Mesothelial cell of epicardium (in vitro differentiated cells): ENCODE data around the gene TTC28. TPM values are rescaled to one million over a fixed set of nuclear protein-coding genes. Genes with fewer than 3 reads are reported as not detected.
"Not testable (repeated sequence)": the region's sequence is repeated elsewhere in the genome, so short reads cannot be mapped to it uniquely, and the experiment has no call there.

Source experiments
- DNase-seq, 2 experiments: peaks; one replicate each; pipeline ENCODE4 v3.0.0; 2021; ENCODE audit warnings: low spot score in 2 of 2; ENCODE audit not compliant: unreplicated experiment in 2 of 2
- H3K27ac Mint-ChIP-seq: 2 replicates; pipeline ENCODE4 v1.8.0; 2021; ENCODE audit warnings: mixed read lengths
- H3K27me3 Mint-ChIP-seq: 2 replicates; pipeline ENCODE4 v1.8.0; 2021; ENCODE audit warnings: low read depth, mixed read lengths
- H3K36me3 Mint-ChIP-seq: 2 replicates; pipeline ENCODE4 v1.8.0; 2021; ENCODE audit warnings: mixed read lengths
- H3K4me1 Mint-ChIP-seq: 2 replicates; pipeline ENCODE4 v1.8.0; 2021; ENCODE audit warnings: mixed read lengths
- H3K4me3 Mint-ChIP-seq: 2 replicates; pipeline ENCODE4 v1.8.0; 2021; ENCODE audit warnings: mild to moderate bottlenecking, moderate library complexity, mixed read lengths
- H3K9me3 Mint-ChIP-seq: 2 replicates; pipeline ENCODE4 v1.8.0; 2021; ENCODE audit warnings: mixed read lengths
- total RNA-seq: library from RNA; stranded (reverse); gene quantifications from 3 replicates; pipeline ENCODE4 v1.2.1, GENCODE V29; 2021
- TF ChIP-seq, protein P1 (sequence below): fragments of 200-600 bp; sonication (generic); IDR thresholded peaks from one replicate; pipeline ENCODE4 v1.5.0; 2021; ENCODE audit warnings: antibody characterized with exemption; ENCODE audit not compliant: unreplicated experiment

The TTC28 gene
- total RNA-seq, 1 donor from 2014 or later, result 95.9 TPM

DNA sequence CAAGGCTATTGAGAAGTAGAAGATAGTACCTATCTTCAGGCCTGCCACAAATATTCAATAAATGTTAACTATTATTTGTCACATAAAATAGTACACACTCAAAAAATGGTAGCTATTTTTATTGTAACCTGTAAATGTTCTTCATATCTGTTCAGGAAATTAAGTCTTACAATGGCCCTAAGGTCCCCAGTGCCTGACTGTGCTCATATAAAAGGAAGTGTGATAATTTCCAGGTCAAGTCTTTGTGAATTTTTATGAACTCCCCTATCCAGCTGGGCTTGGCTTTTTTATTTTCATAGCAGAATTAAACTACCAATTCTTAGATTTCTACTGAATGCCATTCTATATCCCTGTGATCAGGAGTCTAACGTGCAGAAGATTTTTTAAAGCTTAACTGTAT lies 476.4 kb downstream of the TTC28 start:
- Mint-ChIP-seq H3K4me1 (peaks cover 5% of the 10 kb centered on the region), H3K4me3 (no peak overlapping the region), H3K36me3 (no peaks in the 10 kb centered on the region), H3K27me3 (no peaks in the 10 kb centered on the region), H3K9me3 (no peaks in the 10 kb centered on the region), H3K27ac (no peak overlapping the region)
- TF ChIP-seq, protein P1, sequence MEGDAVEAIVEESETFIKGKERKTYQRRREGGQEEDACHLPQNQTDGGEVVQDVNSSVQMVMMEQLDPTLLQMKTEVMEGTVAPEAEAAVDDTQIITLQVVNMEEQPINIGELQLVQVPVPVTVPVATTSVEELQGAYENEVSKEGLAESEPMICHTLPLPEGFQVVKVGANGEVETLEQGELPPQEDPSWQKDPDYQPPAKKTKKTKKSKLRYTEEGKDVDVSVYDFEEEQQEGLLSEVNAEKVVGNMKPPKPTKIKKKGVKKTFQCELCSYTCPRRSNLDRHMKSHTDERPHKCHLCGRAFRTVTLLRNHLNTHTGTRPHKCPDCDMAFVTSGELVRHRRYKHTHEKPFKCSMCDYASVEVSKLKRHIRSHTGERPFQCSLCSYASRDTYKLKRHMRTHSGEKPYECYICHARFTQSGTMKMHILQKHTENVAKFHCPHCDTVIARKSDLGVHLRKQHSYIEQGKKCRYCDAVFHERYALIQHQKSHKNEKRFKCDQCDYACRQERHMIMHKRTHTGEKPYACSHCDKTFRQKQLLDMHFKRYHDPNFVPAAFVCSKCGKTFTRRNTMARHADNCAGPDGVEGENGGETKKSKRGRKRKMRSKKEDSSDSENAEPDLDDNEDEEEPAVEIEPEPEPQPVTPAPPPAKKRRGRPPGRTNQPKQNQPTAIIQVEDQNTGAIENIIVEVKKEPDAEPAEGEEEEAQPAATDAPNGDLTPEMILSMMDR, result no peak
- DNase-seq, result no peak

DNA sequence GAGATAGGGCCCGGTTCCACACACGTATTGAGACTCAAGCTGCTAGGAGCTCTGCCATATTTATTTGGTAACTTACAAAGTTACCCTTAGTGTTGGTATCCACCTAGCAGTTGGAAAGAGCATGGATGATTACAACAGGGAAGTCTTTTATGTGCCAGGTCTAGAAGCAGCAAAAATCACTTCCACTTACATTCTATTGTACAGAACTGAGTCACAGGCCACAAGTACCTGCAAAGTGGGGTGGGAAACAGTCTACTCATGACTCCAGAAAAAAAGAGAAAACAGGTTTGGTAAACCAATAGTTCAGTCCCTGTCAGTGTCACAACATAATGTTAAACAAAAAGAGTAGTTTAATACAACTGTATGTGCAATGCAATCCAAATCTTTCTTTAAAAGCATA lies 480.9 kb downstream of the TTC28 start:
- H3K4me3 Mint-ChIP-seq, result no peak overlapping the region
- H3K9me3 Mint-ChIP-seq, result peaks cover 12% of the 10 kb centered on the region
- H3K27me3 Mint-ChIP-seq, result no peaks in the 10 kb centered on the region
- TF ChIP-seq, protein P1, result no peak
- H3K27ac Mint-ChIP-seq, result no peak overlapping the region
- DNase-seq, result no peak
- H3K4me1 Mint-ChIP-seq, result peaks cover 2% of the 10 kb centered on the region
- peaks cover 10% of the 10 kb centered on the region for H3K36me3 Mint-ChIP-seq

DNA sequence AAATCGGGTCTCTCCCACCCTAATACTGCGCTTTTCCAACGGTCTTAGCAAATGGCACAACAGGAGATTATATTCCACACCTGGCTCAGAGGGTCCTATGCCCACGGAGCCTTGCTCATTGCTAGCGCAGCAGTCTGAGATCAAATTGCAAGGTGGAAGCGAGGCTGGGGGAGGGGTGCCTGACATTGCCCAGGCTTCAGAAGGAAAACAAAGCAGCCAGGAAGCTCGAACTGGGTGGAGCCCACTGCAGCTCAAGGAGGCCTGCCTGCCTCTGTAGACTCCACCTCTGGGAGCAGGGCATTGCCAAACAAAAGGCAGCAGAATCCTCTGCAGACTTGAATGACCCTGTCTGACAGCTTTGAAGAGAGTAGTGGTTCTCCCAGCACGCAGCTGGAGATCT lies 488.1 kb downstream of the TTC28 start:
- H3K4me1 Mint-ChIP-seq, DNase-seq, H3K27ac Mint-ChIP-seq, H3K4me3 Mint-ChIP-seq, H3K27me3 Mint-ChIP-seq: not testable (repeated sequence)
- Mint-ChIP-seq H3K36me3 (peaks cover 18% of the 10 kb centered on the region), H3K9me3 (peaks cover 31% of the 10 kb centered on the region)

- TF ChIP-seq, protein P1, result no peak
- H3K4me3 Mint-ChIP-seq, result no peak overlapping the region
- peaks cover 6% of the 10 kb centered on the region for H3K36me3 Mint-ChIP-seq
- H3K27me3 Mint-ChIP-seq, result no peaks in the 10 kb centered on the region
- H3K9me3 Mint-ChIP-seq, result peaks cover 16% of the 10 kb centered on the region
- H3K4me1 Mint-ChIP-seq, result peaks cover 16% of the 10 kb centered on the region
- DNase-seq, result no peak
- H3K27ac Mint-ChIP-seq, result no peak overlapping the region
Measured at GRCh38 chr22:28188178-28188879, 491.3 kb downstream of the TTC28 start.

DNA sequence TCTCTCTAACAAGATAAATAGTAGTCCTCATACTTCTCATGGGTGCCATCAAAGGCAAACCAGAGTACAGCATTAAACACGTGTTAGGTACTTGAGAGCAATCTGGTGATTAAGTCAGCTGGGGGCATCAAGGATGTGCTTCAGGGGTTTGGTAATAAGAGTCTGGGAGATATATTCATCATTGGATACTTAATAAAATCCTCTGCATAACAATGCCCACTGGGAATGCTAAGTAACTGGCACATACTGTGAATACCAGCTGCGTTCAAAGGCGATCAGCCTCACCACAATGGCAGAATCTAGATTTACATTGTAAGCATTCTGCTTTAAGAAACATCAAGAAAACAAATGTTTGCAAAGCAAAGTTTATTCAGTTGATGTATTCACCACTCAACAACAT lies 492.0 kb downstream of the TTC28 start:
- Mint-ChIP-seq H3K36me3 (peaks cover 3% of the 10 kb centered on the region), H3K27me3 (no peaks in the 10 kb centered on the region), H3K9me3 (peaks cover 11% of the 10 kb centered on the region), H3K4me3 (no peak overlapping the region), H3K27ac (no peak overlapping the region), H3K4me1 (peaks cover 16% of the 10 kb centered on the region)
- TF ChIP-seq, protein P1, result no peak
- DNase-seq, result no peak

DNA sequence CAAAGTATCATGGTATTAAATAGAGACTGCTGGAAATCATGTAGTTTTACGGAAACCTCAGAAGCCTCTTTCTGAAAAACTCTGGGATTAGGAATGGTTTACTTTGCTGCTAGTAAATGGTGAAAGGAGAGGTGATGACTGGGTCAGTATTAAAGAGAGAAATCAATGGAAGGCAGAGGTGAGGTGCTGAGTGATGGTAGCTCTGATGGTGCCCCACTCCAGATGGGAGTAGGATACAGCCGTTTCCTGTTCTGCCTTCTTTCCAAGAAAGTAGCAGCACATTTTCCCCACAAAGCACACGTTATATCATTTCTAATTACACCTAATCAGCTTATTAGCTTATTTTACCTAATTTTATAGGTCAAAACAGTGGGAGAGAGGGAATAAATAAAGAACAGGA lies 493.0 kb downstream of the TTC28 start:
- Mint-ChIP-seq H3K4me3 (no peak overlapping the region), H3K27me3 (no peaks in the 10 kb centered on the region), H3K9me3 (peaks cover 6% of the 10 kb centered on the region), H3K36me3 (no peaks in the 10 kb centered on the region), H3K4me1 (peaks cover 26% of the 10 kb centered on the region), H3K27ac (peak overlapping the region; percentile 5)
- DNase-seq, result no peak
- TF ChIP-seq, protein P1, result no peak
